ENCODE results near the gene CCNI2.

The CCNI2 gene

GRCh38 chr5:132750471-132751230 is 3.4 kb downstream of the CCNI2 start:
- no peak for DNase-seq

- DNase-seq, result peak; percentile 66
Observed at GRCh38 chr5:132751444-132751843, 4.2 kb downstream of the CCNI2 start.

GRCh38 chr5:132751971-132752580 is 4.8 kb downstream of the CCNI2 start:
- no peak for DNase-seq

- no peak for DNase-seq
Observed at GRCh38 chr5:132752581-132753125, 5.4 kb downstream of the CCNI2 start.

- peak; percentile 29 for DNase-seq
Observed at GRCh38 chr5:132753135-132753987, 6.1 kb downstream of the CCNI2 start.

- no peak for DNase-seq
Observed at GRCh38 chr5:132754111-132754510, 6.9 kb downstream of the CCNI2 start.

GRCh38 chr5:132754947-132755346 is 7.7 kb downstream of the CCNI2 start:
- no peak for DNase-seq

- no peak for DNase-seq
Observed at GRCh38 chr5:132756542-132756941, 9.3 kb downstream of the CCNI2 start.

- no peak for DNase-seq
Observed at GRCh38 chr5:132758451-132758850, 11.2 kb downstream of the CCNI2 start.

GRCh38 chr5:132759114-132760048 is 12.2 kb downstream of the CCNI2 start:
- DNase-seq, result no peak

- DNase-seq, result no peak
Observed at GRCh38 chr5:132760049-132760420, 12.8 kb downstream of the CCNI2 start.

- no peak for DNase-seq
Observed at GRCh38 chr5:132760601-132761317, 13.5 kb downstream of the CCNI2 start.

- DNase-seq, result no peak
Observed at GRCh38 chr5:132761321-132762240, 14.4 kb downstream of the CCNI2 start.

- no peak for DNase-seq
Observed at GRCh38 chr5:132762246-132763000, 15.2 kb downstream of the CCNI2 start.

GRCh38 chr5:132763181-132764036 is 16.2 kb downstream of the CCNI2 start:
- no peak for DNase-seq

- no peak for DNase-seq
Observed at GRCh38 chr5:132764051-132764450, 16.8 kb downstream of the CCNI2 start.

- DNase-seq, result no peak
Observed at GRCh38 chr5:132764671-132765238, 17.5 kb downstream of the CCNI2 start.

GRCh38 chr5:132765311-132766019 is 18.2 kb downstream of the CCNI2 start:
- DNase-seq, result no peak
